Activated naive CD4-positive, alpha-beta T cell treated with anti-CD3 and anti-CD28 coated beads, Interleukin-2, amount 10 ng/mL, durations not matched to agents 5 hours and 36 hours (primary cell): ENCODE results near the gene AMN1. TPM values are rescaled to one million over a fixed set of nuclear protein-coding genes. Genes with fewer than 3 reads are reported as not detected.

Source experiments
- total RNA-seq, 2 experiments: library from RNA; stranded (reverse); gene quantifications; one replicate each; pipeline ENCODE4 v1.2.3, GENCODE V29; 2021

AMN1 gene
- 1 to 10 TPM; 5.8 to 6.3 TPM for total RNA-seq

DNA sequence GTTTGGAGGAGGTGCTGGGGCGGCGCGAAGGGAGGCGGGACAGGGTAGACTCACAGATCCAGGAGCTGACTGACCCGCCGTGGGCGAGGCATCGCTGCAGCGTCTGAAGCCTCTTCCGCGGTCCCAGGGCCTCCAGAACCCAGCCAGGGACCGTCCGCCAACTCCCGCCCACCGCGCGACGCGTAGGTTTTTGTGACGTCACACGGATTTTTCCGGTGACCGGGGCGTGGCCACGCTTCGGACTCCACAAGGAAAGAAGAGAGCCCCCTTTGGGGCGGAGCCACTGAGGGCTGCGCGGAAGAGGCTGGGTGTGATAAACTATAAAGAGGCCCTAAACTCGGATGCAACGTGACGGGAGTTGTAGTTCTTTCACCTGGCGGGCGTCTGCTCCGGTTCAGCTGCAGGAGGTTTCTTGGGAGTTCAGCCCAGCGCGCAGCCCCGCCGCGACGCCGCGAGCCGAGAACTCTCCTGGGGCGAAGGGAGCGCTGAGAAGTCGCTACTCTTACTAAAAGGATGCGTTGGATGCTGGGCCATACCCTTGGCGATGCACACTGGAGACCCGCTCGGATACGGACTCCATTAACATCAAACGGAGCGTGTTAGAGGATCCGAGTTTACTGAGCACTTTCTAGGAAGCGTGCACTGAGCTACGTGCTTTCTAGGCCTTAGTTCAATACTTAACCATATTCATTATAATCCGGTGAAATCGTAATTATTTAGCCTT is at the start of gene AMN1:
AMN1 (minus strand) TSS at position 105 of the 724 bp plus-strand sequence; CDS start at position 92, 13 bp downstream.

DNA sequence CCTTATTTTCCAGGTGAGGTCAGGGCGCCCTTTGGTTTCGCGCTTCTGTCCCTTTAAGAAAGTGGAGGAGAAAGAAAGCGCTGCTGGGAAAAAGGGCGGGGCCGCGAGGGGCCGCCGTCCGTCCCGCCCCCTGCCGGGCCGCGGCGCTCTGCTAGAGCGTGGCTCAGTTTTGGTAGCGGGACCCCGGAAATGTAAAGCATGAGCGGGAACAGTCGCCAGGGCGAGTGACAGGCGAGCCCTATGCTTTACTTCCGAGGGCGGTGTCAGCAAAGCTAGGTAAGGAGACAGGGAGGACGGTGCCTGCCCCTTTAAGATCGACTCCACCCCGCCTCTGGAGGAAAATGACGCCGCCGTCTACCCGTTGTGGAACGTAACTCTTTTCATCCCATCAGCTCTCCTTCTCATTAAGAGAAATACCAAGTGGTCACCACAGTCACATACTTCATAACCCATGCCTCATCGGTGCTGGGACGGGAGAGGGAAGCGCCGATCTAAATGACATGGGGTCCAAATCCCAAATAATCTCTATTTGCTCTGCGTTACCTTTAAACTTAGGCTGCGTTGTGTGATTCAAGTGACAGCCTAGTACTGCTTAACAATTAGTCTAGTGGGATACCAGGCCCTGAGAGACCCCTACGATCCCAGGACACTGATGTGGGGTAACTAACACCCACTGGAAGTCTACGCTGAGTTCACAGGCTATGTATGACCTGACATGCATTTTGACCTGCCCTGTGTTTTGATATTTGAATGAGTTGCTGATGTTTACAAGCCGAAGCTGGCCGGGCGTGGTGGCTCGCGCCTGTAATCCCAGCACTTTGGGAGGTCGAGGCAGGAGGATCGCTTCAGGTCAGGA is 69.5 kb downstream of the AMN1 start, which contains the start of gene ETFBKMT:
ETFBKMT (plus strand) TSS at position 602 of the 856 bp plus-strand sequence. CDS start 2,266 bp downstream, outside the sequence.

Other genes starting within 250 kb of the AMN1 start
- under 1 TPM; 0.10 TPM for gene DENND5B, start 137.9 kb downstream of the AMN1 start, total RNA-seq
- gene ETFBKMT, start 69.3 kb downstream of the AMN1 start, total RNA-seq: 1 to 10 TPM in 1 of 2 experiments, under 1 TPM in 1; 0.84 to 1.1 TPM
- 100 to 1,000 TPM; 170 to 179 TPM for gene RESF1, start 230.4 kb upstream of the AMN1 start, total RNA-seq